SK-MEL-5 (cell line): ENCODE results near the gene DISP2. TPM values are rescaled to one million over a fixed set of nuclear protein-coding genes. Genes with fewer than 3 reads are reported as not detected.

Experiments
- DNase-seq: peaks from one replicate; pipeline ENCODE4 v3.0.0-alpha.2; 2016; ENCODE audit warnings: low read depth, low spot score
- in situ Hi-C: cut with HindIII; loops from 2 replicates; pipeline ENCODE4 v1.10.0; 2016; ENCODE audit warnings: low sequenced_read_pairs, high pct_unique_total_duplicates, low pct_unique_long_range_greater_than_20kb
- polyA plus RNA-seq, 2 experiments: library from polyadenylated mRNA; depleted of rRNA; stranded (reverse); fragments of >200 nt; gene quantifications; 2 replicates each; pipeline ENCODE4 v1.2.3, GENCODE V29; 2015
- total RNA-seq: library from RNA; depleted of rRNA; stranded (reverse); fragments of >200 nt; shearing (Covaris generic); gene quantifications from 2 replicates; pipeline ENCODE4 v1.2.3, GENCODE V29; 2014; rRNA removed

The DISP2 gene, protein sequence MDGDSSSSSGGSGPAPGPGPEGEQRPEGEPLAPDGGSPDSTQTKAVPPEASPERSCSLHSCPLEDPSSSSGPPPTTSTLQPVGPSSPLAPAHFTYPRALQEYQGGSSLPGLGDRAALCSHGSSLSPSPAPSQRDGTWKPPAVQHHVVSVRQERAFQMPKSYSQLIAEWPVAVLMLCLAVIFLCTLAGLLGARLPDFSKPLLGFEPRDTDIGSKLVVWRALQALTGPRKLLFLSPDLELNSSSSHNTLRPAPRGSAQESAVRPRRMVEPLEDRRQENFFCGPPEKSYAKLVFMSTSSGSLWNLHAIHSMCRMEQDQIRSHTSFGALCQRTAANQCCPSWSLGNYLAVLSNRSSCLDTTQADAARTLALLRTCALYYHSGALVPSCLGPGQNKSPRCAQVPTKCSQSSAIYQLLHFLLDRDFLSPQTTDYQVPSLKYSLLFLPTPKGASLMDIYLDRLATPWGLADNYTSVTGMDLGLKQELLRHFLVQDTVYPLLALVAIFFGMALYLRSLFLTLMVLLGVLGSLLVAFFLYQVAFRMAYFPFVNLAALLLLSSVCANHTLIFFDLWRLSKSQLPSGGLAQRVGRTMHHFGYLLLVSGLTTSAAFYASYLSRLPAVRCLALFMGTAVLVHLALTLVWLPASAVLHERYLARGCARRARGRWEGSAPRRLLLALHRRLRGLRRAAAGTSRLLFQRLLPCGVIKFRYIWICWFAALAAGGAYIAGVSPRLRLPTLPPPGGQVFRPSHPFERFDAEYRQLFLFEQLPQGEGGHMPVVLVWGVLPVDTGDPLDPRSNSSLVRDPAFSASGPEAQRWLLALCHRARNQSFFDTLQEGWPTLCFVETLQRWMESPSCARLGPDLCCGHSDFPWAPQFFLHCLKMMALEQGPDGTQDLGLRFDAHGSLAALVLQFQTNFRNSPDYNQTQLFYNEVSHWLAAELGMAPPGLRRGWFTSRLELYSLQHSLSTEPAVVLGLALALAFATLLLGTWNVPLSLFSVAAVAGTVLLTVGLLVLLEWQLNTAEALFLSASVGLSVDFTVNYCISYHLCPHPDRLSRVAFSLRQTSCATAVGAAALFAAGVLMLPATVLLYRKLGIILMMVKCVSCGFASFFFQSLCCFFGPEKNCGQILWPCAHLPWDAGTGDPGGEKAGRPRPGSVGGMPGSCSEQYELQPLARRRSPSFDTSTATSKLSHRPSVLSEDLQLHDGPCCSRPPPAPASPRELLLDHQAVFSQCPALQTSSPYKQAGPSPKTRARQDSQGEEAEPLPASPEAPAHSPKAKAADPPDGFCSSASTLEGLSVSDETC (N-terminal part only)
- 0.34 and 0.80 TPM in 2 replicates for total RNA-seq
- 0.65 and 0.84 TPM in 2 replicates for polyA plus RNA-seq (2015; cell fraction: cytosol; rRNA removed)
- polyA plus RNA-seq (2015; cell fraction: nucleus; rRNA removed), result 0.25 and 0.35 TPM in 2 replicates

DNA sequence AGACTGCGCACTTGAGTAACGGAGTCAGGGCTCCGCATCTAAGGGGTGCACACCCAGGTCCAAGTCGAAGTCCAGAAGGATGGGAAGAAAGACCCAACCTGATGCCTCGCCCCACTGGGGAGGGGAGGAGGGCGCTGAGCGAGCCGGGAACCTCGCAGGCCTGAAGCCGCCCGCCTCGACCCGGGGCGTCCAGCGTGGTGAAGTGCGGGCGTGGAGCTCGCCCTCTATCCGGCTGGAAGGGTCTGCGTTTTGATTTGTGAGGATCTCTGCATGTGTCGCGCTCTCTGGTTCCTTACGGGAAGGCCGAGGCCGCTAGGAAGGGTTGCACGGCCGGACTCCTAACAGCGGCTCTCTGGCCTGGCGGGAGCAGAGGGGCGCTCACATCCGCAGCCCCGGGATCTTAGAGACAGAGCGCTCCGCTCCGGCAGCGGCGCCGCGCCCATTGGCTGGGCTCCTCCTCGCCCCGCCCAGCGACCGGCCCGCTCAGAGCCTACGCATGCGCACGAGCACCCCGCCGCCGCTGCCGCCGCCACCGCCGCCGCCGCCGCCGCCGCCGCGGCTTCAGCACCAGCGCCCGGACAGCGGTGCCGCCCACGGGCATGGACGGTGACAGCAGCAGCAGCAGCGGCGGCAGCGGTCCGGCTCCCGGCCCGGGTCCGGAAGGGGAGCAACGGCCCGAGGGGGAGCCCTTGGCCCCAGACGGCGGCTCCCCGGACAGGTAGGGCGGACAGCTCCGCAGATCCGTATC is at the start of gene DISP2:
Gene DISP2, plus strand, starts transcription at position 497 of the 748 bp plus-strand sequence. Its CDS starts 103 bp downstream, at position 600.
- in situ Hi-C loops, result no loop called here
- peak; percentile 78 for DNase-seq

DNA sequence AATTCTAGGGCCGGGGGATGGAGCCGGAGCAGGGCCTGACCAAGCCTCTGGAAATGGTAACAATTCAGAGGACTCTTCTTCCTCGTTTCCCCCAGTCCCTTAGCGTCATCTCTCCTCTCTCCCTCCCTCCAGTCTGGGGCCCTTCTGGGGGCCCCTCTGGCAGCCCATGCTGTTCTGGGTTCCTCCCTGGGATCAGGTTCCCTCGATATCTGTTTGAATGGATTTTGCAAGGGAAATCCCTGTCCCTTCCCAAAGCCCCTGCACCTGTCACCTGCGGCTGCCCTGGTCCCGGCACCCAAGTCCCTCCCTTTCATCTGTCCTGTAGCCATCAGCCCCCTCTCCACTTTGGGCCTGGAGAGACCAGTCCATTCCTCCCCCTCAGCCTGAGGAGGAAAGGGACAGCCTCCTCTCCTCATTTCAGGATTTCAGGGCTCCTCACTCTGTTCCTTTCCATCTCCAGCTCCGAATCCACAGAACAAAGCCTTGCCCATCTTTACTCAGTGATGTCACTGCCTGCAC is 48.6 kb upstream of the DISP2 start:
- in situ Hi-C loops, result no loop called here
- no peak for DNase-seq

DNA sequence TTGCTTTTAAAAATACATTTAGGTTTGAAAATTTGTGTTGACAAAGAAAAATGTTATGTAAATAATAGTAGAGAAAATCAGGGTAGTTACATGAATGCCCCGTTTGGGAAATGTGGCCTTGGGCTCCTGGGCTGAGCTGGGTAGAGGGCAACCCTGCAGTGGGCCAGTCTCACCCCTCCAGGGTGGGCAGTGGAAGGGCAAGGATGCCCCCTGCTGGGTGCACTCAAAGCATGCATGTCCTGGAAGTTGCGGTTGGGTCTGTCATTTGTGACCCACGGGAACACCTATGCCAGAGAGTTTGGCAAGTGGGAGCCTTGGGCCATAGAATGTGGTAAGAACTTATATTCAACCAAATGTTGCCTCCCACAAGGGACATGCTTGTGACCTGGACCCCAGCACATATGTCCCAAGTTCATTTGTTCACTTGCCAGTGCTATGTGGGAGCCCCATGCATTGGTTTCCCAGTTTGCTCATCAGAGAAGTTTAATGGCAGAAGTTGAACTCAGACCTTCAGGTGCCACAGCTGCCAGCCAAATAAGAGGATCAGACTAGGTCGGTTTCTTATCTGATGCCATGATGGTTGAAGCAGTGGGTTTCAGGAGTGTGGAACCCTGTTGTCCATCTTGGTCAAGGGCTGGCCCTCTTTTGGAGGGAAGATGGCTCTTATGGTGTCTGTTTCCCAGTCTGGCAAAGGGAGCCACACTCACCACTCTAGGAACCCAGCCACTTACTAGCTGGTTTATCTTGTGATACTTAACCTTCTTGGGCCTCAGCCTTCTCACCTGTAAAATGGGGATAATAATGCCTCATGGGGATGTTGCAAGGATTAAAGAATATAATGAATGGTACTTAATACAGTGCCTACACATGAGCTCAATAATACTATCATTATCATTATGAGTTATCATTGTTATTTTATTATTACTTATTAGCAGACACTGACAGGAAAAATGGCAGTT is 47.7 kb upstream of the DISP2 start:
- in situ Hi-C loops, result no loop called here
- peak; percentile 73 for DNase-seq

DNA sequence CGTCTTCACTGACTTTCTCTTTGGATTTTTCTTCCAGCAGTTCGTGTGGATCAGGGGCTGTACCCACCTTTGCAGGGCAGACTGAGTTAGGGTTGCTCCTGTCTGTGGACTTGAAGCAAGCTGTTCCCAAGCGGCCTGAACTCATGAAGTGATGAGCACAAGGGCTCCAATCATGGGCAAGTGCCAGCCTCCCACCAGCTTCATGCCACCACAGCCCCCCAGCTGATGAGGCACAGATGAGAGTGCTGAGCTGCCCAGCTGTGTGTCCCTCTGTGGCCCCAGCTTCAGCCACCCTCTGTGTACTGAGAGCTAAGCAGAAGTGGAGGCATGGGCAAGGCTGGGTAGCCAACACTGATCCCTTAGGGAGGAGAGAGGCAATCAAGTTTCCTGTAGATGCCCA is 47.0 kb upstream of the DISP2 start:
- DNase-seq, result no peak
- in situ Hi-C loops, result no loop called here

DNA sequence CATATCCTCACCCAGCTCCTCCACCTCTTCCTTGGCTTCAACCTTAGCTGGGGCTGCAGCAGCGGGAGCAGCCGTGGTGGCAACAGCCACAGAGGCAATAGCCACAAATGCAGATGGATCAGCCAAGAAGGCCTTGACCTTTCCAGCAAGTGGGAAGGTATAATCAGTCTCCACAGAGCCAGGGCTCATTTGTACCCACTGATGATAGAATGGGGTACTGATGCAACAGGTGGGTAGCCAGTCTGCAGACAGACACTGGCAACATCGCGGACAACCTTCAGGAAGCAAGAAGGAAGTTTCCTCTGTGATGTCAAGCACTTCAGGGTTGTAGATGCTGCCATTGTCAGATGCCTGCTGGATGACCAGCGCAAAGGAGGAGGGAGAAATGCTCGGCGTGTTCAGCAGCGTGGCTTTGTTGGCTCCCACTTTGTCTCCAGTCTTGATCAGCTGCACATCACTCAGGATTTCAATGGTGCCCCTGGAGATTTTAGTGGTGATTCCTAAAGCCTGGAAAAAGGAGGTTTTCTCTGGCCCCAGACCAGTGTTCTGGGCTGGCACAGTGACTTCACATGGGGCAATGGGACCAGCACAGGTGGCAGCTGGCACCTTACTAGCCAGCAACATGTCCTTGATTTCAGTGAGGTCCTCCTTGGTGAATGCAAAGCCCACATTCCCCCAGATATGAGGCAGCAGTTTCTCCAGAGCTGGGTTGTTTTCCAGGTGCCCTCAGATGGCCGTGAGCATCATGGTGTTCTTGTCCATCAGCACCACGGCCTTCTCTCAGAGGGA is 45.5 kb upstream of the DISP2 start:
- in situ Hi-C loops, result no loop called here

DNA sequence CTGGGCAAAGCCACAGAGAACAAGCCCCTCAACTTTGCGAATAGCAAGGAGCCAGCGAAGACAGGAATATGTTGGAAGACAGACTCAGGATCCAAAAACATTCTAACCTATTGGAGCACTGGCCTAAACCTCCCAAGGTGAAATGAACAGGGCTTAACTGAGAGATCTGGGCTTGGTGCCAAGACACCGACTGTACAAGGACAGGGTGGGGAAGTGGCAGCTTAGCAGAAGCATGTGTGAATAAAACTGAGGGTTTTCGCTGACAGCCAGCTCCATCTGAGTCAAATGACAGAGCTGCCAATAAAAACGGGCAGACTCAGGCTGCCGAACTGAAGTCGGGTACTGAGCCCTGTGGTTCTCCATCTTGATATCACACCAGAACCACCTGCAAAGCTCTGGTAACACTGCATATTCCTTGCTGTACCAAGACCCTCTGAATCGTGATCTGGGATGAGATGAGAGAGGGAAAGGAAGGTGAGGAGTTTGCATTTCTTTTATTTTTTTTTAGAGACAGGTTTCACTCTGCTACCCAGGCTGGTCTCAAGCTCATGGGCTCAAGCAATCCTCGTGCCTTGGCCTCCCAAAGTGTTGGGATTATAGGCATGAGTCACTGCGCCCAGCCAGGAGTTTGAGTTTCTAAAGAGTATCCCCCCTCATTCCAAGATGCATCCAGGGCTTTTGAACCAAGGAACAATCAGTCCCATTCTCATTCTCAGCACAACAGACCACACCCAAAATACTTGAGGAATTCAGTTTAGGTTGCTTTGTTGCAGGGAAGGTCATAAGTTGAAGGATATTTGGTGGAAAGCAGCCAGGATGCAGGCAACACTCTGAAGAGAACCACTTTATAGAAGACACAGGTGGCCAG is 44.3 kb upstream of the DISP2 start:
- DNase-seq, result no peak
- in situ Hi-C loops, result no loop called here

More for the DNA sequence above, 45.5 kb upstream of the DISP2 start:
- no peak for DNase-seq

DNA sequence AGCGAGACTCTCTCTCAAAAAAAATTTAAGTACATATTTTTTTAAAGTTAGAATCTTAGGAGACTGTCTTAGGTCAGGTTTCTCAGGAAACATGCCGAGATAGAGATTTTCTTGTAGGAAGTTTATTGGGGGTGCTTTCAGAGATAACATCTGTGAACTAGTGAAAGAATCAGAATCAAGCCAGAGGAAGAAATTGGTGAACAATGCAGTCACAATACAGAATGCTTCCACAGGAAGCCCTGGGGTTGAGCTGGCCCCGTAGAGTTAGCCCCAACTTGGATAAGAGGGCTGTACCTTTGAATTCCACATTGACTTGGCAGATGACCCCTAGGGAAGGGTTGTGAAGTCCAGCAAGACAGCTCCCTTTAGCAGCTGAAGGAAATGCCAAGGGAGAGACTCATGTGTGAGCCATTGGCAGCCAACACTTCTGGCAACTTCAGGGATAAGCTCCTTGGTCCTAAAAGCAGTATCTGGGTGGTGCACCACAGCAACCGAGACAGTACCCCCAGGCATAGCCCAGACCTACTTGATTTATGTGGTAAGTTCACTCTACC is 43.2 kb upstream of the DISP2 start:
- in situ Hi-C loops, result no loop called here
- no peak for DNase-seq

DNA sequence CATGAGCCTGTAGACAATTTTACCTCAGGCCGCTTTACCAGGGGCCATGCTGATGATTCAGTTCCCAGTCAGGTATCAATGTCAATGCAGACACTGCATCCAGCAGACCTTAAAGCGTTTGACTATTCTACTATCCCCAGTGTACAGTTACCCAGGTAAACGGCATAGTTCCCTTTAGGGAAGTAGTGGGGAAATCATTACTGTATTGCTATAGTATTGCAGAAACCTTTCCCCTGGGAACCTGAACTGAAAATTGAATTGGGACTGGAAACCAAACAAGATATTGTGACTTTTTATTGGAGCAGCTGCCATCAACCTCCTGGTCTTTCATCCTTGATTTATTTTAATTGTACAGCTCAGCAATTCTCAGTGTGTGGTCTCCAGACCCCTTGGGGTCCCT is 41.1 kb upstream of the DISP2 start:
- DNase-seq, result no peak
- in situ Hi-C loops, result no loop called here

DNA sequence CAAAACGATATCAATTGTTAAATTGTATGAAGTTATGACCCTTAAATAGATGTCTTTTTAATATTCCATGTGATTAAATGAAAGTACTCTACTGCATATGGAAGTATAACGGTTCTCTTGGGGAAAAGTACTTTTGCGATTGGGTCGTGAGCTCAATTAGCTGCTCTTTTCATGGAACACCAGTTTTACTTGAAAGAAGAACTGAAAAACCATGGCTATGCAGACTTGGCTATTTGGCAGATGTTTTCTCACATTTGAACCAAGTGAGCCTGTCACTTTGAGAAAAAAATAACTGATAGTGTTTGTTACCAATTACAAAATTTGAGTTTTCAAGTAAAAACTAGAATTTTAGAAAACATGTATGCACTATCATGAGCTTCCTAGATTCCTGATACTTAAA is 40.4 kb upstream of the DISP2 start:
- DNase-seq, result no peak
- in situ Hi-C loops, result no loop called here

DNA sequence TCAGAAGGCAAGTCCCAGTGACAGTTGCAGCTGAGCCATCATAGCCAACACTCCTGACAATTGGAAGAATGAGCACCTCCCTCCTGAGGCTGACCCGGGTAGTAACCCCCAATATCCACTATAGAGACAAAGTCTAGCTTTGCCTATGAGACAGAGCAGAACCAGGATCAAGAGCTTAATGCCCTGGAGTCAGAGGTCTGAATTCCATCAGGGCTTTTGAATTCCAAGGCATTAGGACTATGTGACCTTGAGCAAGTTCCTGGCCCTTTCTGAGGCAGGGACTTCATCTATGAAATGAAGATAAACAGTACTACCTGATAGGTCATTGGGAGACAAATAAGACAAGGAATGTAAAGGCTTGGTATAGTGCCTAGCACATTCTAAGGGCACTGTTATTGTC is 37.6 kb upstream of the DISP2 start:
- in situ Hi-C loops, result no loop called here
- DNase-seq, result no peak

DNA sequence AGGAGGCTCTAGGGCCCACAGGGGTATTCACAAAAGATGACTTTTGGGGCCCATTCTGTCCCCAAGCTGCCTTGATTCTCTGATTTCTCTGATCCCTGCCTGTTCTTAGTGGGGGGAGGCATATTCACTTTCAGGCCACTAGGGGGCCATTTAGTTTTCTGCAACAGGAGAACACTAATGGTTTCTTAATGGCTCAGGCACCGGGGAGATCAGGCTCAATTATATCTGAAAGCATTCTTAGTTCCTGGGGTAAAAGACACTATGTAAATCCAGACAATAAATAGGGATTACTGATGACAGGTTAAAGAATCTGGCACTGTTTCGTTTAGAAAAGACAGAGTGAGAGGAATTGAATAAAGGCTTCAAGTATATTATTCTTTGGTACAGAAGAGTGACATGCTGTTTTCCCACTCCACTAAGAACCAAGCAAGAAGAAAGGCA is 37.1 kb upstream of the DISP2 start:
- DNase-seq, result peak; percentile 77
- in situ Hi-C loops, result no loop called here

DNA sequence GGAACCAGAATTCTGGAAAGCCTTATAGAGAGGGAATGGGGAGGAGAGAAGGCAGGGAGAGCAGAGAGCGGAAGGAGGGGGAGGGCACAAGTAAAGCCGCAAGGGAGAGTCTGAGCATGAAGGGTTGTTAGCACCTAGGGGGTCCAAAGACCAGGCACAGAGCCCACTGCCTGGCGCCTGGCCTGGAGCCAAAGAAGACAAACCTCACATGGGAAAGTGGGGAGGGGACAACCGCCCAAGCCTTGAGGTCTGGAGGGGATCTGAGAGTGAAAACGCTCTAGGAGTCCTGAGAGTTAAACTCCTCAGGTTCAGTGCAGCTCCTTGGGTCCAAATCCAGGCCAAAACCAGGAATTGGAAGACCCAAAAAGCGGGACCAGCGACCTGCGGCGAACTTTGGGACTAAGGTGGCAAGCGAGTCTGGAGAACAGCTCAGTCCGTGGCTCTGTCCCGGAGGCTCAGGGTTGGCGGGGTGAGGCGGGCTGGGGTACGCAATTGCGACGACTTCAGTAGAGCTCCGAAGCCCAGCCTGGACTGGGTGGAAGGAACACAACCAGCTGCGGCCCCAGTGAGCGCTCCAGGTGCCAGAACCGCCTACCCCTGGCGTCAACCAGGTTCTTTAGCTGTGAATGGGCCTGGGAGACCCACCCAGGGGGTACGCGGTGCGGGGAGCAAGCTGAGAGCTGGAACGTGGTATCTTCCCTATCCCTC is 35.3 kb upstream of the DISP2 start:
- in situ Hi-C loops, result no loop called here
- DNase-seq, result no peak

DNA sequence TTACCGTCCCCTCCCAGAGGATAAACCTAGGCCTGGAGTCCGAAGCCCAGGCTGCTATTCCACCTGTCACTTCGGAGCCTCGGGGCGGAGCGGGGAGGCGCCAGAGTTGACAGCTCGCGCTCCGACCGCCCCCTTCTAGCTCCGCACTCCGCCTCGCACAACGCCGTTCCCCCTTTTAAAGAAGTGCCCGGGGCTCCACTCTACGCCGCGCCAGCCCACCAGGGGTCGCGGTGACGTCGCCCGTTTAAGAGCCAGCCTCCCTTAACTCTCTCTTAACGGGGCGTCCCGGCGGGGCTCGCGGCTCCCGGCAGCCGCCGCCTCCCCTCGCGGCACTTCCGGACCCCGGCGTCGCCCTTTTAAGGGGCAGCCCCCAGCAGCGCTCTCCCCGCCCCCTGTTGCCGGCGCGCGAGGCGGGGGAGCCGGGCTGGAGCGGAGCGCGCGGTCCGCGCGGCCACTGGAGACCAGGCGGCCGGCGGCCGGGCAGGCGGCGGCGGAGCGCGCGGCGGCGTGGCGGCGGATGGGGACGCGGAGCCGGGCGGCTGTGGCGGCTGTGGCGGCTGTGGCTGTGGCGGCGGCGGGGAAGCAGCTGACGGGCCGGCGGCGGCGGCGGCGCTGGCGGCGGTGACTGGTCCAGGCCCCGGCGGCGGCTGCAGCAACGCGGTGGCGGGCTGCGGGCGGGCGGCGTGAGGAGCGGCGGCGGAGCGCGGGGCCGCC is 34.6 kb upstream of the DISP2 start, which contains the start of gene INAFM2:
Gene INAFM2, plus strand, starts transcription at position 454 of the 714 bp plus-strand sequence. CDS start 364 bp downstream, outside the sequence.
- in situ Hi-C loops, result no loop called here
- DNase-seq, result peak; percentile 87
